Endothelial cell of umbilical vein (primary cell): ENCODE results near the gene EPC1. TPM values are rescaled to one million over a fixed set of nuclear protein-coding genes. Genes with fewer than 3 reads are reported as not detected.

Source experiments
- BruUV-seq: library from RNA; stranded (reverse); fragments of 400-500 nt; replicated peaks from 2 replicates; lab custom pipeline; 2021; lab: Mats Ljungman, UMichigan
- CTCF ChIA-PET: fragments of 300-600, 350-600 bp; sonication (Branson Sonifier 250); formaldehyde crosslinking; loops from one replicate; lab custom pipeline; 2021; ENCODE audit warnings: antibody characterized with exemption, inconsistent platforms; lab: Charles Lee
- POLR2A ChIA-PET: fragments of 300-600, 350-600 bp; sonication (Branson Sonifier 250); formaldehyde crosslinking; loops from one replicate; lab custom pipeline; 2021; ENCODE audit warnings: antibody characterized with exemption, inconsistent platforms; lab: Charles Lee
- DNase-seq: peaks from one replicate; pipeline ENCODE4 v3.0.0-alpha.2; 2011; ENCODE audit warnings: low read depth, low spot score
- FAIRE-seq: peaks from 2 replicates; lab custom pipeline; 2011; peaks lifted over from hg19 to GRCh38; lab: Jason Lieb, UNC
- H2AFZ ChIP-seq: 2 replicates; pipeline ENCODE4 v1.6.0; 2012; ENCODE audit warnings: low read depth, low read length, control low read depth, inconsistent platforms
- H3K27ac ChIP-seq: 2 replicates; pipeline ENCODE4 v1.5.1; 2011; ENCODE audit warnings: low read depth, mild to moderate bottlenecking, control low read depth, low read length, moderate library complexity; ENCODE audit not compliant: insufficient read depth
- H3K27me3 ChIP-seq, 2 experiments: 2 replicates each; pipeline versions ENCODE4 v1.6.0 to v1.6.1; 2011; ENCODE audit warnings: low read length in 2 of 2, mixed read lengths in 1 of 2; ENCODE audit not compliant: control insufficient read depth in 2 of 2, insufficient read depth in 2 of 2
- H3K36me3 ChIP-seq, 2 experiments: 2 replicates in 1 of 2; 3 replicates in 1 of 2; pipeline ENCODE4 v1.5.1; 2011; ENCODE audit warnings: low read length in 2 of 2, mild to moderate bottlenecking in 1 of 2, moderate library complexity in 1 of 2; ENCODE audit not compliant: control insufficient read depth in 2 of 2, insufficient read depth in 2 of 2; ENCODE audit errors: extremely low read depth in 1 of 2
- H3K4me1 ChIP-seq: 3 replicates; pipeline ENCODE4 v1.5.1; 2011; ENCODE audit warnings: mild to moderate bottlenecking, low read length; ENCODE audit not compliant: control insufficient read depth, insufficient read depth; ENCODE audit errors: extremely low read depth
- H3K4me2 ChIP-seq: 2 replicates; pipeline ENCODE4 v1.6.1; 2011; ENCODE audit warnings: low read length, control low read depth, mixed read lengths; ENCODE audit not compliant: insufficient read depth
- H3K4me3 ChIP-seq, 3 experiments: fragments of 200-600 bp in 1 of 3; sonication (generic), shearing (Covaris generic) in 1 of 3; replicated peaks in 1 of 3; 2 replicates each; pipeline ENCODE4 v1.5.1; 2011 to 2016; ENCODE audit warnings: control low read depth in 3 of 3, low read length in 3 of 3, mild to moderate bottlenecking in 2 of 3, inconsistent platforms in 1 of 3, low read depth in 1 of 3, moderate library complexity in 1 of 3; ENCODE audit not compliant: insufficient read depth in 1 of 3
- H3K79me2 ChIP-seq: 2 replicates; pipeline ENCODE4 v1.6.0; 2012; ENCODE audit warnings: low read length, inconsistent platforms; ENCODE audit not compliant: control insufficient read depth, insufficient read depth
- H3K9ac ChIP-seq: replicated peaks from 2 replicates; pipeline ENCODE3; 2011; ENCODE audit warnings: low read length, control low read depth; ENCODE audit not compliant: insufficient read depth; ENCODE audit errors: extremely low read depth
- H3K9me1 ChIP-seq: replicated peaks from 3 replicates; pipeline ENCODE4 v1.6.0; 2011; ENCODE audit warnings: mild to moderate bottlenecking, low read length; ENCODE audit not compliant: control insufficient read depth, insufficient read depth; ENCODE audit errors: extremely low read depth
- H3K9me3 ChIP-seq: replicated peaks from 2 replicates; pipeline ENCODE4 v1.5.1; 2012; ENCODE audit warnings: low read length, inconsistent platforms; ENCODE audit not compliant: control insufficient read depth, insufficient read depth
- H4K20me1 ChIP-seq: replicated peaks from 2 replicates; pipeline ENCODE3; 2011; ENCODE audit warnings: mild to moderate bottlenecking, low read length; ENCODE audit not compliant: control insufficient read depth, insufficient read depth; ENCODE audit errors: extremely low read depth
- EZH2 ChIP-seq: IDR thresholded peaks from 2 replicates; pipeline ENCODE4 v1.6.1; 2012; ENCODE audit warnings: borderline replicate concordance, low read depth, mild to moderate bottlenecking, moderate library complexity, low read length, inconsistent platforms; ENCODE audit not compliant: severe bottlenecking
- FOS ChIP-seq: IDR thresholded peaks from 2 replicates; pipeline ENCODE4 v1.6.1; 2011; ENCODE audit warnings: mild to moderate bottlenecking, low read length, moderate library complexity, borderline replicate concordance; ENCODE audit not compliant: insufficient read depth
- GATA2 ChIP-seq: IDR thresholded peaks from 2 replicates; pipeline ENCODE4 v1.7.0; 2011; ENCODE audit warnings: low read depth, mild to moderate bottlenecking, moderate library complexity, mixed read lengths, low read length; ENCODE audit not compliant: insufficient read length, insufficient read depth
- JUN ChIP-seq: IDR thresholded peaks from 2 replicates; pipeline ENCODE4 v1.6.1; 2011; ENCODE audit warnings: borderline replicate concordance, low read depth; ENCODE audit not compliant: insufficient read length, insufficient read depth
- MAX ChIP-seq: IDR thresholded peaks from 2 replicates; pipeline ENCODE4 v1.6.1; 2011; ENCODE audit not compliant: insufficient read depth, insufficient read length
- MYC ChIP-seq: IDR thresholded peaks from one replicate; pipeline ENCODE4 v1.6.1; 2011; ENCODE audit warnings: mild to moderate bottlenecking, low read depth, low read length
- POLR2A ChIP-seq: IDR thresholded peaks from 2 replicates; pipeline ENCODE4 v1.6.1; 2012; ENCODE audit warnings: low read depth, mild to moderate bottlenecking, control low read depth, low read length
- POLR2AphosphoS5 ChIP-seq: IDR thresholded peaks from 2 replicates; pipeline ENCODE4 v1.6.1; 2012; ENCODE audit warnings: low read depth, mild to moderate bottlenecking, control low read depth, low read length, moderate library complexity; ENCODE audit not compliant: insufficient read depth
- dilution Hi-C: fragments of 300-500 bp; cut with MboI; formaldehyde crosslinking; loops from one replicate; pipeline ENCODE4 v1.15.0; 2019; ENCODE audit warnings: low sequenced_read_pairs; ENCODE audit not compliant: extremely low pct_ligation_motif_present
- intact Hi-C: fragments of 100-400 bp; cut with micrococcal nuclease; formaldehyde crosslinking; loops from one replicate; pipeline ENCODE4 v1.10.0; 2022
- polyA plus RNA-seq, 4 experiments: library from polyadenylated mRNA; depleted of rRNA in 3 of 4; stranded (reverse) in 3 of 4; unstranded in 1 of 4; fragments of >200 nt; gene quantifications; 2 replicates each; pipeline versions ENCODE4 v1.2.1 to v1.2.3, GENCODE V29; 2011 to 2012; ENCODE audit warnings: missing spikeins in 1 of 4
- total RNA-seq: library from RNA; stranded (reverse); gene quantifications from 2 replicates; pipeline ENCODE4 v1.2.3, GENCODE V29; 2021
- TF ChIP-seq, protein P1 (sequence below), 2 donors: IDR thresholded peaks; 1 replicate in 1 of 2; 2 replicates in 1 of 2; pipeline ENCODE4 v1.5.1; 2011; ENCODE audit warnings: low read length in 2 of 2, mild to moderate bottlenecking in 2 of 2, moderate library complexity in 2 of 2, control low read depth in 1 of 2, inconsistent platforms in 1 of 2, low read depth in 1 of 2; ENCODE audit not compliant: insufficient read depth in 1 of 2; ENCODE audit errors: extremely low read depth in 1 of 2

The EPC1 gene
- total and polyA plus RNA-seq, 2 donors (not counting 3 experiments of a cell fraction or from before 2014, with no cell fraction given) = 27.9 to 39.0 TPM

DNA sequence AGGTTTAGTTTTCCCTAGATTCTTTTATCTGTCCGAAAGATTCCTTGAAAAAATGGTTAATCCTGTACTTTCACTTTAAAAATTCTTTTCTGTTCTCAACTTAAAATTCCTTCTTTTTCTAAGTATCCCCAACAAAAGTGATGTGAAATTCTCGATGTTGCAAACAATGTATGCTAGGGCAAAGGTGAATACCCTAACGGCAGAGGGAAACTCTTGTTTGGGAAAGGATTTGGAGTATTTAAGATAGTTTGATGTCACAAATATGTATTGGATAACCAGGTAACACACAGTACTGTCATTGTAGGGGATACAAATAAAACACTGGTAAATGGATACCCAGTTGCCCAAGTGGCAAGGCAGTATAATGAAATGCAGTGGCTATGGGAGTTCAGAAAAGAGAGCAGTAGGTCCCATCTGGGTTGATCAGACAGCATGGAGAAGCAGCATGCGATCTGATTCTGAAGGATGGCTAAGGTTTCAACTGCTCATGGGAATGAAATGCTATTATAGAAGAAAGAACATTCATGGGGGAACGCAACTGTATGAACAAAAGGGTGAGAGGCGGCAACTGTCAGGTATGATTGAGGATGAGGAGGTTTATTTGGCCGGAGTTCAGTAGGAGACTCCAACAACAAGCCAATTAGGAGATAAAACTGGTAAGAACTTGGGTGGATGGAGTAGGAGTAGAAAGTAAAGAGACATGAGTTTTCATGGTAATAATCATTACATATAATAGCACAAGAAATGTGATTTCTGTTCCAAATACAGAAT is 3.2 kb upstream of the EPC1 start:
- no peaks in the 10 kb centered on the region for H3K9me3 ChIP-seq
- no peak overlapping the region for H3K27ac ChIP-seq
- TF ChIP-seq EZH2 (no peak), POLR2A (no peak), GATA2 (no peak), POLR2AphosphoS5 (no peak), MYC (no peak), JUN (no peak), FOS (no peak), MAX (no peak)
- TF ChIP-seq, protein P1, sequence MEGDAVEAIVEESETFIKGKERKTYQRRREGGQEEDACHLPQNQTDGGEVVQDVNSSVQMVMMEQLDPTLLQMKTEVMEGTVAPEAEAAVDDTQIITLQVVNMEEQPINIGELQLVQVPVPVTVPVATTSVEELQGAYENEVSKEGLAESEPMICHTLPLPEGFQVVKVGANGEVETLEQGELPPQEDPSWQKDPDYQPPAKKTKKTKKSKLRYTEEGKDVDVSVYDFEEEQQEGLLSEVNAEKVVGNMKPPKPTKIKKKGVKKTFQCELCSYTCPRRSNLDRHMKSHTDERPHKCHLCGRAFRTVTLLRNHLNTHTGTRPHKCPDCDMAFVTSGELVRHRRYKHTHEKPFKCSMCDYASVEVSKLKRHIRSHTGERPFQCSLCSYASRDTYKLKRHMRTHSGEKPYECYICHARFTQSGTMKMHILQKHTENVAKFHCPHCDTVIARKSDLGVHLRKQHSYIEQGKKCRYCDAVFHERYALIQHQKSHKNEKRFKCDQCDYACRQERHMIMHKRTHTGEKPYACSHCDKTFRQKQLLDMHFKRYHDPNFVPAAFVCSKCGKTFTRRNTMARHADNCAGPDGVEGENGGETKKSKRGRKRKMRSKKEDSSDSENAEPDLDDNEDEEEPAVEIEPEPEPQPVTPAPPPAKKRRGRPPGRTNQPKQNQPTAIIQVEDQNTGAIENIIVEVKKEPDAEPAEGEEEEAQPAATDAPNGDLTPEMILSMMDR (IDR thresholded peaks at IDR 0.05; ENCODE audit: extremely low read depth in 1 of 2, insufficient read depth in 1 of 2, low read depth in 1 of 2, low read length in 2 of 2) = no peak
- BruUV-seq = no TSS peak
- POLR2A ChIA-PET = no interaction called here
- no peak for DNase-seq
- FAIRE-seq = no peak
- intact Hi-C loops = loop anchor here (5.0 kb wide), 2 partner anchors 143 to 298 kb away; no protein-coding TSS in a partner anchor
- CTCF ChIA-PET = no interaction called here
- no peaks in the 10 kb centered on the region for H3K27me3 ChIP-seq
- no peaks in the 10 kb centered on the region for H3K36me3 ChIP-seq
- H3K79me2 ChIP-seq = peaks cover 9% of the 10 kb centered on the region
- peaks cover 2% of the 10 kb centered on the region for H4K20me1 ChIP-seq
- no peak overlapping the region for H3K4me3 ChIP-seq
- no peak overlapping the region for H2AFZ ChIP-seq
- peaks cover 18% of the 10 kb centered on the region for H3K4me1 ChIP-seq
- no peaks in the 10 kb centered on the region for H3K9me1 ChIP-seq
- no peak overlapping the region for H3K9ac ChIP-seq
- dilution Hi-C loops = no loop called here
- H3K4me2 ChIP-seq = no peak overlapping the region
